H1 (cell line): Measurements from ENCODE around the gene HACD2.
"Not testable (repeated sequence)": the region's sequence is repeated elsewhere in the genome, so short reads cannot be mapped to it uniquely, and the experiment has no call there.

Experiments
- BCL11A ChIP-seq, 2 experiments: IDR thresholded peaks; one replicate each; pipeline ENCODE4 v1.6.1; 2011; ENCODE audit warnings: low read depth in 2 of 2, low read length in 2 of 2, mild to moderate bottlenecking in 2 of 2
- CBX5 ChIP-seq: fragments of 300-800, 300-1000 bp; sonication (generic); IDR thresholded peaks from 2 replicates; pipeline ENCODE4 v1.7.1; 2016; ENCODE audit warnings: antibody characterized with exemption, low read length, low read depth
- CEBPB ChIP-seq: IDR thresholded peaks from 2 replicates; pipeline ENCODE4 v1.6.1; 2012; ENCODE audit warnings: low read depth, low read length
- CREB1 ChIP-seq: IDR thresholded peaks from 2 replicates; pipeline ENCODE4 v1.6.1; 2012; ENCODE audit warnings: inconsistent platforms
- GABPA ChIP-seq: IDR thresholded peaks from 2 replicates; pipeline ENCODE4 v1.6.1; 2011; ENCODE audit warnings: mild to moderate bottlenecking, low read length, moderate library complexity, borderline replicate concordance; ENCODE audit not compliant: insufficient read depth
- POLR2A ChIP-seq, 2 experiments: IDR thresholded peaks; 1 replicate in 1 of 2; 2 replicates in 1 of 2; pipeline ENCODE4 v1.6.1; 2011; ENCODE audit warnings: low read depth in 2 of 2, low read length in 2 of 2, mild to moderate bottlenecking in 2 of 2; ENCODE audit errors: control extremely low read depth in 1 of 2
- POLR2AphosphoS5 ChIP-seq: IDR thresholded peaks from 2 replicates; pipeline ENCODE4 v1.6.1; 2011; ENCODE audit warnings: low read depth, low read length
- RFX5 ChIP-seq: IDR thresholded peaks from 2 replicates; pipeline ENCODE4 v1.6.1; 2011; ENCODE audit warnings: low read depth, low read length, improper control_type of control experiment, borderline replicate concordance
- RXRA ChIP-seq: IDR thresholded peaks from 2 replicates; pipeline ENCODE4 v1.6.1; 2011; ENCODE audit warnings: low read depth, mild to moderate bottlenecking, low read length, moderate library complexity; ENCODE audit not compliant: insufficient read depth
- TAF1 ChIP-seq: IDR thresholded peaks from 2 replicates; pipeline ENCODE4 v1.6.1; 2011; ENCODE audit warnings: mild to moderate bottlenecking, low read depth, low read length
- TBP ChIP-seq: IDR thresholded peaks from 2 replicates; pipeline ENCODE4 v1.6.1; 2011; ENCODE audit warnings: low read depth, low read length, improper control_type of control experiment
- TF ChIP-seq, protein P1 (sequence below), 3 experiments: IDR thresholded peaks; 1 replicate in 2 of 3; 2 replicates in 1 of 3; pipeline versions ENCODE4 v1.5.1 to v1.6.1; 2011; ENCODE audit warnings: low read length in 3 of 3, mild to moderate bottlenecking in 3 of 3, inconsistent platforms in 2 of 3, low read depth in 1 of 3, moderate library complexity in 1 of 3; ENCODE audit not compliant: insufficient read depth in 1 of 3; ENCODE audit errors: control extremely low read depth in 1 of 3

DNA sequence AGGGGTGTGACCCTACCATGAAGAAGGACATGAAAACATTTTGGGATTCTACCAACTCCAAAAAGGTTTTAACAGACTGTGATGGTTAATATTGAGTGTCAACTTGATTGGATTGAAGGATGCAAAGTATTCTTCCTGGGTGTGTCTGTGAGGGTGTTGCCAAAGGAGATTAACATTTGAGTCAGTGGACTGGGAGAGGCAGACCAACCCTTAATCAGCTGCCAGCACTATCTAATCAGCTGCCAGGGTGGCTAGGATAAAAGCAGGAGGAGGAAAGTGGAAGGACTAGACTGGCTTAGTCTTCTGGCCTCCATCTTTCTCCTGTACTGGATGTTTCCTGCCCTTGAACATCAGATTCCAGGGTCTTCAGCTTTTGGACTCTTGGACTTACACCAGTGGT is 16.0 kb upstream of the HACD2 start:
- TF ChIP-seq, protein P1, sequence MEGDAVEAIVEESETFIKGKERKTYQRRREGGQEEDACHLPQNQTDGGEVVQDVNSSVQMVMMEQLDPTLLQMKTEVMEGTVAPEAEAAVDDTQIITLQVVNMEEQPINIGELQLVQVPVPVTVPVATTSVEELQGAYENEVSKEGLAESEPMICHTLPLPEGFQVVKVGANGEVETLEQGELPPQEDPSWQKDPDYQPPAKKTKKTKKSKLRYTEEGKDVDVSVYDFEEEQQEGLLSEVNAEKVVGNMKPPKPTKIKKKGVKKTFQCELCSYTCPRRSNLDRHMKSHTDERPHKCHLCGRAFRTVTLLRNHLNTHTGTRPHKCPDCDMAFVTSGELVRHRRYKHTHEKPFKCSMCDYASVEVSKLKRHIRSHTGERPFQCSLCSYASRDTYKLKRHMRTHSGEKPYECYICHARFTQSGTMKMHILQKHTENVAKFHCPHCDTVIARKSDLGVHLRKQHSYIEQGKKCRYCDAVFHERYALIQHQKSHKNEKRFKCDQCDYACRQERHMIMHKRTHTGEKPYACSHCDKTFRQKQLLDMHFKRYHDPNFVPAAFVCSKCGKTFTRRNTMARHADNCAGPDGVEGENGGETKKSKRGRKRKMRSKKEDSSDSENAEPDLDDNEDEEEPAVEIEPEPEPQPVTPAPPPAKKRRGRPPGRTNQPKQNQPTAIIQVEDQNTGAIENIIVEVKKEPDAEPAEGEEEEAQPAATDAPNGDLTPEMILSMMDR (IDR thresholded peaks at IDR 0.05; ENCODE audit: control extremely low read depth in 1 of 3, insufficient read depth in 1 of 3, low read depth in 1 of 3, low read length in 3 of 3) = not testable (repeated sequence)
- not testable (repeated sequence) for TF ChIP-seq CBX5; CREB1; BCL11A (IDR thresholded peaks at IDR 0.05; ENCODE audit: low read depth in 2 of 2, low read length in 2 of 2); CEBPB; RXRA; RFX5; TAF1; POLR2A (IDR thresholded peaks at IDR 0.05; ENCODE audit: control extremely low read depth in 1 of 2, low read depth in 2 of 2, low read length in 2 of 2); POLR2AphosphoS5; GABPA; TBP
